Measurements from ENCODE around the gene SH3GLB1. TPM values are rescaled to one million over a fixed set of nuclear protein-coding genes. Genes with fewer than 3 reads are reported as not detected.

The SH3GLB1 gene
- total RNA-seq, 1 experiment from 2014 or later = 42.4 TPM

GRCh38 chr1:86760199-86760598 lies 55.8 kb downstream of the SH3GLB1 start:
- Histone ChIP-seq H3K4me1 (ENCODE audit: control insufficient read depth in 1 of 2, insufficient read depth in 2 of 2, low read length in 2 of 2) (no peaks in the 10 kb centered on the region), H3K79me2 (ENCODE audit: insufficient read depth, low read length) (no peaks in the 10 kb centered on the region), H3K9ac (ENCODE audit: low read length) (no peak overlapping the region), H3K9me2 (ENCODE audit: insufficient read depth) (no peaks in the 10 kb centered on the region), H3K36me3 (ENCODE audit: control insufficient read depth in 1 of 2, insufficient read depth in 2 of 2, low read length in 2 of 2) (no peaks in the 10 kb centered on the region), H3K27ac (ENCODE audit: low read depth, low read length) (no peak overlapping the region), H3K9me3 (ENCODE audit: control insufficient read depth in 1 of 2, insufficient read depth in 1 of 2, low read depth in 1 of 2, low read length in 2 of 2) (no peaks in the 10 kb centered on the region), H4K20me1 (ENCODE audit: insufficient read depth) (no peaks in the 10 kb centered on the region), H3K27me3 (ENCODE audit: insufficient read depth, low read length) (no peaks in the 10 kb centered on the region), H2AFZ (ENCODE audit: low read depth, low read length, poor library complexity, severe bottlenecking) (no peak overlapping the region), H3K4me3 (replicated peaks in 1 of 2; ENCODE audit: low read depth in 1 of 2, low read length in 2 of 2) (no peak overlapping the region), H3K4me2 (ENCODE audit: low read length) (no peak overlapping the region)
- ChIA-PET CTCF (no interaction called here), RAD21 (ENCODE audit: low non-redundant PET in 1 of 2, low total read pairs in 2 of 2, uncharacterized antibody in 2 of 2, unreplicated experiment in 2 of 2) (no interaction called here), POLR2A (no interaction called here)
- intact Hi-C loops (cut with micrococcal nuclease) = no loop called here
- ATAC-seq (no peak), DNase-seq (ENCODE audit: low read depth, low spot score) (no peak)
- no peak for TF ChIP-seq YY1 (IDR thresholded peaks at IDR 0.05; ENCODE audit: extremely low read depth, insufficient replicate concordance, low read depth, low read length)
- no peak for TF ChIP-seq CTCF (IDR thresholded peaks at IDR 0.05 in 2 of 3, conservative IDR thresholded peaks at IDR 0.05 in 1 of 3; ENCODE audit: borderline replicate concordance in 1 of 3, insufficient read depth in 1 of 3, low read depth in 2 of 3, low read length in 2 of 3)
- no peak for TF ChIP-seq EGR1 (IDR thresholded peaks at IDR 0.05; ENCODE audit: low read depth)
- TF ChIP-seq EZH2phosphoT487 (IDR thresholded peaks at IDR 0.05; ENCODE audit: borderline replicate concordance) = no peak
- no peak for TF ChIP-seq ATF3 (IDR thresholded peaks at IDR 0.05)
- no peak for TF ChIP-seq RAD21 (IDR thresholded peaks at IDR 0.05; ENCODE audit: low read depth)
- TF ChIP-seq ZNF274 (IDR thresholded peaks at IDR 0.05; ENCODE audit: low read depth, low read length) = no peak
- TF ChIP-seq REST (IDR thresholded peaks at IDR 0.05; ENCODE audit: low read depth) = no peak
- TF ChIP-seq SRF (IDR thresholded peaks at IDR 0.05; ENCODE audit: low read depth) = no peak
- no peak for TF ChIP-seq CBX3 (IDR thresholded peaks at IDR 0.05; ENCODE audit: low read depth)
- TF ChIP-seq FOSL1 (IDR thresholded peaks at IDR 0.05; ENCODE audit: low read depth) = no peak
- no TSS peak for BruUV-seq (replicated peaks)
